Ishikawa (cell line): Measurements from ENCODE around the gene MYOT.

Experiments used
- CEBPB ChIP-seq: IDR thresholded peaks from 2 replicates; pipeline ENCODE4 v1.6.1; 2012
- CREB1 ChIP-seq: IDR thresholded peaks from 2 replicates; pipeline ENCODE4 v1.6.1; 2012; ENCODE audit warnings: low read depth
- EGR1 ChIP-seq: IDR thresholded peaks from 2 replicates; pipeline ENCODE4 v1.6.1; 2012
- EP300 ChIP-seq: IDR thresholded peaks from 2 replicates; pipeline ENCODE4 v1.6.1; 2012; ENCODE audit warnings: borderline replicate concordance
- FOXM1 ChIP-seq: IDR thresholded peaks from 2 replicates; pipeline ENCODE4 v1.6.1; 2012; ENCODE audit warnings: low read depth, borderline replicate concordance
- NFIC ChIP-seq: IDR thresholded peaks from 2 replicates; pipeline ENCODE4 v1.6.1; 2012
- RAD21 ChIP-seq: IDR thresholded peaks from 2 replicates; pipeline ENCODE4 v1.6.1; 2012; ENCODE audit warnings: low read depth
- TAF1 ChIP-seq: IDR thresholded peaks from 2 replicates; pipeline ENCODE4 v1.6.1; 2012; ENCODE audit warnings: low read depth, mild to moderate bottlenecking
- TCF12 ChIP-seq: IDR thresholded peaks from 2 replicates; pipeline ENCODE4 v1.6.1; 2012; ENCODE audit warnings: low read depth
- TEAD4 ChIP-seq: IDR thresholded peaks from 2 replicates; pipeline ENCODE4 v1.6.1; 2012
- YY1 ChIP-seq: IDR thresholded peaks from 2 replicates; pipeline ENCODE4 v1.6.1; 2012; ENCODE audit warnings: low read depth
- ZBTB7A ChIP-seq: IDR thresholded peaks from 2 replicates; pipeline ENCODE4 v1.6.1; 2012; ENCODE audit warnings: low read depth
- TF ChIP-seq, protein P1 (sequence below): IDR thresholded peaks from 2 replicates; pipeline ENCODE4 v1.6.1; 2012; ENCODE audit warnings: low read depth, mild to moderate bottlenecking
- TF ChIP-seq, protein P2 (sequence below): IDR thresholded peaks from 2 replicates; pipeline ENCODE4 v1.6.1; 2012
- TF ChIP-seq, protein P3 (sequence below): IDR thresholded peaks from 2 replicates; pipeline ENCODE4 v1.6.1; 2012

Gene MYOT

DNA sequence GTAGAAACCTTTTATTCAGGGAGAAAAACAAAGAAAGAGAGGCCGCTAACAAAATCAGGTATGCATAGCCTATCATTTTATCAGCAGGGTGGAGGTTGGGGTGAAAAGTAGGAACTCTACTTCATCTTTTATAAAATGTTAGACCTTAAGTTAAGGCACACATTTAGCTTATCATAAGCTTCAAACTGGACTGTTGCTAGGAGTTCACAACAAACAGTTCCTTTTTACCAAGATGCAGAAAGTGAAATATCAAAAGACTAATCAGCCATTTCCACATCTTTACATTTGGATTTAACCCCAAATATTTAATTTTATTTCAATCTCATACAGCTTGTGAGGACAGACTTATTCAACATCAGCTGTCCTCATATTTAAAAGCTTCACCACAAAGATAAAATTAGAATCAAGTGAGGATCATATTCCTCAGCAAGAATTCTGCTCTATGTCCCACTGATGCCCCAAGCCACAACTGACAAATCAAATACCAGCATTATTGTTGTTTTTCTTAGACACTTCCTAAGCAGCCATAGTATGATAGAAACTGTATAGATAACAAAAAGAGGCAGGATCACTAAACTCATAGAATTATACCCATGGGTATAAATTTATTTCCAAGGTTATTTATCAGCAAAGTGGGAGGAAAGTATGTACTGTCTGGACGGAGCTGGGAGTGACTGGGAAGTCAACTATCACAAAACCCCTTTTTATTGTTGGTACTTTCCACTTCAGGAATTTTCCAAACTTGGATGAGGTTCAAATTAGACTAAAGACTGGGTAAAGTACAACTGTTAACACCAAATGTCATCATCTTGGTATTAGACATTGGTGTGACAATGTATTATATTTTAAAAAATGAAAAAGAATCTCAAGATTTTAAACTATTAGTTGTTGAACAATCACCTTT is 29.9 kb upstream of the MYOT start:
- TF ChIP-seq RAD21, result no peak
- no peak for TF ChIP-seq ZBTB7A
- no peak for TF ChIP-seq EGR1
- no peak for TF ChIP-seq NFIC
- TF ChIP-seq EP300, result no peak

DNA sequence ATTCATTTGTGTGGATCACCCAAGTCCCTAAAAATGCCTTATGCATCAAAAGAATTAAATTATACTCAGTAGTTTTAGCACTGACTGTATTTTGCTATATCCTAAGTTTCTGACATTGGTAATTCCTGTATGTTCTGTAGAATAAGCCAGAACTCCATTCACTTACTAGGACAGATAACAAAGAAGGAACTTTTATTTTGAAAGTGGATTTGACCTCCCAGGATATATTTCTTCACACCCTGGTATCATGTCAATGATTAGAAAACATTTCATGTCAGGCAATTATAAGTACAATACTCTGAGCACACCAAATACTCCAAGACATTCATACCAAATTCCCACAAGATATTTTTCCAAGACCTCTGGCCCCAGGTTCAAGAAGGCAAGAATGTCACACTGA is 28.7 kb upstream of the MYOT start:
- TF ChIP-seq ZBTB7A (no peak), TAF1 (no peak), RAD21 (no peak), NFIC (no peak), TEAD4 (no peak), EP300 (no peak), FOXM1 (no peak), CEBPB (no peak), EGR1 (no peak), YY1 (no peak)
- TF ChIP-seq, protein P1, sequence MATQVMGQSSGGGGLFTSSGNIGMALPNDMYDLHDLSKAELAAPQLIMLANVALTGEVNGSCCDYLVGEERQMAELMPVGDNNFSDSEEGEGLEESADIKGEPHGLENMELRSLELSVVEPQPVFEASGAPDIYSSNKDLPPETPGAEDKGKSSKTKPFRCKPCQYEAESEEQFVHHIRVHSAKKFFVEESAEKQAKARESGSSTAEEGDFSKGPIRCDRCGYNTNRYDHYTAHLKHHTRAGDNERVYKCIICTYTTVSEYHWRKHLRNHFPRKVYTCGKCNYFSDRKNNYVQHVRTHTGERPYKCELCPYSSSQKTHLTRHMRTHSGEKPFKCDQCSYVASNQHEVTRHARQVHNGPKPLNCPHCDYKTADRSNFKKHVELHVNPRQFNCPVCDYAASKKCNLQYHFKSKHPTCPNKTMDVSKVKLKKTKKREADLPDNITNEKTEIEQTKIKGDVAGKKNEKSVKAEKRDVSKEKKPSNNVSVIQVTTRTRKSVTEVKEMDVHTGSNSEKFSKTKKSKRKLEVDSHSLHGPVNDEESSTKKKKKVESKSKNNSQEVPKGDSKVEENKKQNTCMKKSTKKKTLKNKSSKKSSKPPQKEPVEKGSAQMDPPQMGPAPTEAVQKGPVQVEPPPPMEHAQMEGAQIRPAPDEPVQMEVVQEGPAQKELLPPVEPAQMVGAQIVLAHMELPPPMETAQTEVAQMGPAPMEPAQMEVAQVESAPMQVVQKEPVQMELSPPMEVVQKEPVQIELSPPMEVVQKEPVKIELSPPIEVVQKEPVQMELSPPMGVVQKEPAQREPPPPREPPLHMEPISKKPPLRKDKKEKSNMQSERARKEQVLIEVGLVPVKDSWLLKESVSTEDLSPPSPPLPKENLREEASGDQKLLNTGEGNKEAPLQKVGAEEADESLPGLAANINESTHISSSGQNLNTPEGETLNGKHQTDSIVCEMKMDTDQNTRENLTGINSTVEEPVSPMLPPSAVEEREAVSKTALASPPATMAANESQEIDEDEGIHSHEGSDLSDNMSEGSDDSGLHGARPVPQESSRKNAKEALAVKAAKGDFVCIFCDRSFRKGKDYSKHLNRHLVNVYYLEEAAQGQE, result no peak
- TF ChIP-seq, protein P2, sequence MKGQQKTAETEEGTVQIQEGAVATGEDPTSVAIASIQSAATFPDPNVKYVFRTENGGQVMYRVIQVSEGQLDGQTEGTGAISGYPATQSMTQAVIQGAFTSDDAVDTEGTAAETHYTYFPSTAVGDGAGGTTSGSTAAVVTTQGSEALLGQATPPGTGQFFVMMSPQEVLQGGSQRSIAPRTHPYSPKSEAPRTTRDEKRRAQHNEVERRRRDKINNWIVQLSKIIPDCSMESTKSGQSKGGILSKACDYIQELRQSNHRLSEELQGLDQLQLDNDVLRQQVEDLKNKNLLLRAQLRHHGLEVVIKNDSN, result no peak
- TF ChIP-seq, protein P3, sequence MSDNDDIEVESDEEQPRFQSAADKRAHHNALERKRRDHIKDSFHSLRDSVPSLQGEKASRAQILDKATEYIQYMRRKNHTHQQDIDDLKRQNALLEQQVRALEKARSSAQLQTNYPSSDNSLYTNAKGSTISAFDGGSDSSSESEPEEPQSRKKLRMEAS, result no peak

DNA sequence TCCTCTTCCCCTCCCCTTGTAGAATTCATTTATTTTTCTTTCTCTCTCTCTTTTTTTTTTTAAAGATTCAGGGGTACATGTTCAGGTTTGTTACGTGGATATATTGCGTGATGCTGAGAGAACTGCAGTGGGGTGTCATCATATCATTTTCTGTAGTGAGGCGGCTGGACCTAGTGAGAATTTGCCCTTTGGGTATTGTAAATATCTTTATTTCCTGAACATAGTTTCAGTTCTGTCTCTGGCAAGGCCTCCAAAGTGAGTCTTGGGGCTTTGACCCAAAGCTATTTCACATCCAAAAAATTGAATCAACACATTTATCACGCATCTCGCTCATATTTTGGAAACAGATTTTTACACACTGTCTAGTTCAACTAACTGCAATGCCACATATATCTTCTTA is 25.4 kb upstream of the MYOT start:
- TF ChIP-seq EP300 (no peak), TAF1 (no peak), CREB1 (no peak), TCF12 (no peak), EGR1 (no peak), RAD21 (no peak), NFIC (no peak), FOXM1 (no peak), ZBTB7A (no peak), TEAD4 (no peak), YY1 (no peak), CEBPB (no peak)
- TF ChIP-seq, protein P1, result no peak
- TF ChIP-seq, protein P2, result no peak
- TF ChIP-seq, protein P3, result no peak

DNA sequence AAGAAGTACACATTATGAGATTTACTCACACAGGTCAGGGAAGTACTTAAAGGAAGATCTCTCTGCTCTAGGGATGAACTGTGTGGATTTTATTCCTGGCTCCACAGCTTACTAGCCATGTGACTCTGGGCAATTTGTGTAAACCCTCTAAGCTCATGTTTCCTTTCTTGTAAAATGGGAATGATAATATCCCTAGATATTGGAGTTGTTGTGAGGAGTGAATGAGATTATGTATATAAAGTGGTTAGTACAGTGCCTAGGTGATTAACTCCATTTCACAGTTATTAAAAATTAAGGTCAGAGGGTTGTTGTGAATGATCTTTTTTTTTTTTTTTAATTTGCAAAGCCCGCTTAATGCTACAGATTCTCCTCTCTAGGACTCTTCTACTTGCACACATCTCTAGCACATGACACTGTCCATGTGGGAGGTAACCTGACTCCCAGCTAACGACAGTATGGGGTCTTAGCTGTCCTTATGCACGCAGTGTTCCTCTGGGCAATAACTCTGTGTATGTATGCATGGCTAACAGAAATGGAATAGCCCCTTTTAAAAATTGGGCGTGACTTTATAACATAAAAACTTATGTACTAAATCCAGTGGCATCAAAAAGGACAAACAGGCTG is 23.9 kb upstream of the MYOT start:
- TF ChIP-seq NFIC (no peak), ZBTB7A (no peak), TAF1 (no peak)

DNA sequence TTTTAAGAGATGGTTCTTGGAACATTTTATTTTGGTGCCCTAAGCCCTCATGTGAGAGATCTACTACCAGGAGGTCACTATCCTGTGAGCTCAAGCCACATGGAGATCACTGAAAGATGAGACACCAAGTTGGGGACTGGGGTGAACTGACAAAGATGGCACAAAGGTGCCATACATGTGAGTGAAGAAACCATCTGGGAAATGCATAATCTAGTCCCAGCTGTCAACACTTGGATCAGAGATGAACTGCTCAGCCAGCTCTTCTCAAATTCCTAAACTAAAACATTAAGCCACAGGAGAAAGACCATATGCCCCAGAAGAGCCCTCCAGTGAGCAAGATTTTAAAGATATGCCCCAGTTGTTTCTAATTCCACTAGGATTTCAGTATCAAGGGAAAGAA is 22.2 kb upstream of the MYOT start:
- TF ChIP-seq RAD21 (no peak), FOXM1 (no peak), TCF12 (no peak), YY1 (no peak), CREB1 (no peak), NFIC (no peak), TAF1 (no peak), ZBTB7A (no peak)
- TF ChIP-seq, protein P2, result no peak
- TF ChIP-seq, protein P3, result no peak
- TF ChIP-seq, protein P1, result no peak
